Umbilical cord (tissue), 2 donors: ENCODE results near the gene CDKL5. TPM values are rescaled to one million over a fixed set of nuclear protein-coding genes. Genes with fewer than 3 reads are reported as not detected.

ENCODE experiments used
- DNase-seq: peaks from one replicate; pipeline ENCODE4 v3.0.0-alpha.2; 2015; ENCODE audit warnings: low spot score
- total RNA-seq: library from RNA; depleted of rRNA; stranded (reverse); fragments of >200 nt; gene quantifications from one replicate; pipeline ENCODE4 v1.2.3, GENCODE V29; 2014; ENCODE audit warnings: low replicate concordance; ENCODE audit not compliant: insufficient read depth

Gene CDKL5
- total RNA-seq, 1 donor from 2014 or later = 5.8 TPM

GRCh38 chrX:18647621-18648020, 222.2 kb downstream of the CDKL5 start:
- DNase-seq = no peak

- no peak for DNase-seq
Observed at GRCh38 chrX:18649498-18649951, 224.1 kb downstream of the CDKL5 start.

GRCh38 chrX:18650662-18651061, 225.3 kb downstream of the CDKL5 start:
- DNase-seq = no peak

DNA sequence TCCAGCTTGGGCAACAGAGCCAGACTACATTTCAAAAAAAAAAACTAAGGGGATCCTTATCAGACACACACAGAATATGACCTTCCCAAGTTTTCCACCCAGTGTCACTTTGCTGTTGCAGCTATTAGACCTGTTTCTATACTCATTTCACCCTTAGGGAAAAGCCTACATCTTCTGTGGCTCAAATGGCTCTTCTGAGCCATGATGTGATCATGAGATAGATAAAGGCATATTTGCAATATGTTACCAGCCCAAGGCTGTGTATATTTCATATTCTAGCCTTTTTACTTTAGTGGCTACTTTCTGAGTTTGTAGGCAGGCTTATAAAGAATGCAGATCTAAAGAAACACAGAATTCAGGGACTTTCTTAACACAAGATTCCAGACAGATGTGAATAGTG, 227.2 kb downstream of the CDKL5 start:
- DNase-seq = no peak

- DNase-seq = no peak
Observed at GRCh38 chrX:18654875-18655836, 229.7 kb downstream of the CDKL5 start.

GRCh38 chrX:18661273-18661672, 235.9 kb downstream of the CDKL5 start:
- no peak for DNase-seq

- no peak for DNase-seq
Observed at GRCh38 chrX:18664947-18665346, 239.5 kb downstream of the CDKL5 start.

- no peak for DNase-seq
Observed at GRCh38 chrX:18666614-18667013, 241.2 kb downstream of the CDKL5 start.

- no peak for DNase-seq
Observed at GRCh38 chrX:18668071-18668835, 242.8 kb downstream of the CDKL5 start.

DNA sequence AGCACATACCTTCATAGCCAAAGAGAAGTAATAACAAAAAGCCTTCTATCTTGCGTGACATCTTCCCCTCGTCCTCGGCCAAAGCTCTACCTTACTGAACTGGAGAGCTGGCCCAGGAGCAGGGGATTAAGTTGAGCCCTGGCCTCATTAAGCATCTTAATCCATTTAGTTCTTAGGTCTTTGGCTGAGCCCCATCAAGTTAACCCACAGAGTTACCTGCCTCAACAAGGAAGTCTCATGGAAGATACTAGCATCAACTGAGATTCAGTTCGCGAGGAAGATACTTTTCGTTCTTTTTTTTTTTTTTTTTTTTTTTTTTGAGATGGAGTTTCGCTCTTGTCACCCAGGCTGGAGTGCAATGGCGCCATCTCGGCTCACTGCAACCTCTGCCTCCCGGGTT, 246.6 kb downstream of the CDKL5 start, which contains the start of gene RS1:
Gene RS1 (minus strand): TSS at position 101 of the 400 bp plus-strand sequence. CDS start 40 bp downstream, at position 61.
- no peak for DNase-seq

- DNase-seq = no peak
Observed at GRCh38 chrX:18674417-18674787, 249.0 kb downstream of the CDKL5 start.

GRCh38 chrX:18674788-18675735, 249.7 kb downstream of the CDKL5 start:
- DNase-seq = peak; percentile 82

- DNase-seq = no peak
Observed at GRCh38 chrX:18676050-18676449, 250.6 kb downstream of the CDKL5 start.

- DNase-seq = no peak
Observed at GRCh38 chrX:18676470-18676869, 251.1 kb downstream of the CDKL5 start.

DNA sequence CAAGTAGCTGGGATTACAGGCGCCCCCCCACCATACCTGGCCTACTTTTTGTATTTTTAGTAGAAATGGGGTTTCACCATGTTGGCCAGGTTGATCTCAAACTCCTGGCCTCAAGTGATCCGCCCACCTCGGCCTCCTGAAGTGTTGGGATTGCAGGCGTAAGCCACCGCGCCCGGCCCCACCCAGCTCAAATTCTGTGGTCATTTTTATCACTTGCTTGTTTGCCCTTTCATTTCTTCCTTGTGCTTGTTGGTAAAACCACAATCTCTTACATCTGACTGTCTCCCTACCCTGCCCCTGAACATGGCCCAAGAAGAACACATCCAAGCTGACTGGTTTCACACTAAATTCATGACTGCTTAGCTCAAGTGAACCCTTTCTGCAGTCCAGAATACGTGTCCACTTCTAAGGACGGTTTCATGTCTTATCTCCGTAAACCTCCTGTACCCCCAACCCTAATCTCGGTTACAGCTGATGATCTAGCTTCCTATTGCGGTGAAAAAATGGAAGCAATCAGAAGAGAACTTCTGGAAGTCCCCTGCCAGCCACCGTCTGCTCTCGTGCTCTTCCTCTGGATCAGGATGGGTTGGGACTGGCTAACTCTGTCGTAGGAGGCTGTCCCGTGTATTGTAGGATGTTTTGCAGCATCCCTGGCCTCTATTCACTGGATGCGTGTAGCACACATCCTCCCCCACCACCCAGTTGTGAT, 251.9 kb downstream of the CDKL5 start:
- no peak for DNase-seq

DNA sequence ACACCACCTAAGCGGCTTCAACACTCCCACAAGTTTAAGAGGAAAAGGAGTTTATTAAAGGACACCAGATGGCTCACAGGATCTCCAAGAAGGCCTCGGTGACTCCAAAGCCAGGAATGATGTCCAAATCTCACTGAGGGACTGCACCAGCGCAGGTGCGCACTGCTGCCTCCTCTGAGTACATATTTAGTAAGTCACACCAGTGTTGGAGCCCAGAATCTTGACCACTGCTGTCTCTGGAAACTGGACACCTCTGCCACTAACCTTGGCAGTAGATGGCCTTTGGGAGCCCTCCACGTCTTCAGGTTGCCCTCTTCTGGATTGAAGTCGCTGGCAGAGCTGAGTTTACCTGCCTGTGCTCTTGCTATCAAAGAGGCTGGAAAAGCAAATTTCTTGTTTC, 256.6 kb downstream of the CDKL5 start:
- DNase-seq = no peak

DNA sequence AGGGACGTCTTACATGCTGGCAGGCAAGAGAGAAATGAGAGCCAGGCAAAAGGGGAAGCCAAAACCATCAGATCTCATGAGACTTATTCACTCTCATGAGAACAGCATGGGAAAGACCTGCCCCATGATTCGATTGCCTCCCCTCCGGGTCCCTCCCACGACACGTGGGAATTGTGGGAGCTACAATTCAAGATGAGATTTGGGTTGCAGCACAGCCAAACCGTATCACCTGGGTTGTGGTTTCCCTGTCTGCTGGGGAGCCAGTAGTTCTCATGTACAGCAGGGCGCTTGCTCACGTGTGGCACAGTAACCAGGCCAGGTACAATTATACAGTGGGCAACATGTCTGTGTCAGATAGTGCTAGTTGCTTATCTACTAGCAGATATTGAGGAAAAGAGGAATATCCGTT, 257.6 kb downstream of the CDKL5 start:
- no peak for DNase-seq

DNA sequence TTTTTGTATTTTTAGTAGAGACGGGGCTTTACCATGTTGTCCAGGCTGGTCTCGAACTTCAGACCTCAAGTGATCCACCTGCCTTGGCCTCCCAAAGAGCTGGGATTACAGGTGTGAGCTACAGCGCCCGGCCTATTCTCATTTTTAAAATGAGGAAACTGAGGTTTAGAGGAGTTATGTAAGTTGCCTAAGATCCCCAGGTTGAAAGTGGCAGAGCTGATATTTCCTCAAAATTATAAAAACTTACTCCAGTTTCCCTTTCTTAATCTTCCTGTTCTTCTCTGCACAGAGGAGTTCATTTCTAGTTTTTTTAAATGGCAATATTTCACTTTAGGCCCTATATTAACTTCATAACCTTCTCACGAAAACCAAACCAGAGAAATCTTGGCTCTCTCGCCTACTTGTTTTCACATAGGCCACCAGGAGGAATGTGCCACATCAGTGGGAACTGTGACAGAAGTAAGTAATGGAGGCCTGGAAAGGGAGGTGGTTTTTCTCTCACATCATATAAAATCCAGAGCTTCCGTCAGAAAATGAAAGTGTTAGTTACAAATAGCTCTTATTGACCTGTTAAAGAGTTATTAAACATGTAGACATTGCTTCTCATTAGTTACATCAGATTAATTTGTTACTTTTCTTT, 262.6 kb downstream of the CDKL5 start:
- no peak for DNase-seq

DNA sequence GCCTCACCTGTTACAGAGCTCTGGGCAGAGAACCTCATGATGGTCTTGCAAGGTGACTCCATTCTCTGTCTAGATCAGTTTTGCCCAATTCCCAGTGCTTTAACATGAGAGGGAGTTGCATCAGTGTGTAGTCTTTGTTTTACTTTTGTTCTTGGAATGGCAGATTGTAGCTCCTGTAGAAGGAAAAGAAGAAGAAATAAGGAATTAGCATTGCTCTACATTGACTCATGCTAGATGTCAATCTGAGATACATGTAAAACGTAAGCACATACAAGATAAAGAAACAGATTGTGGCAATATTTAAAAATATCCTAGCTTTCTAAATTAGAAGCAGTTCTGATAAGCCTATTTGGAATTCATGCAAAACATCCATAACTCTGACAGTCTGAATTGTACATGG, 266.0 kb downstream of the CDKL5 start:
- DNase-seq = no peak

GRCh38 chrX:18692541-18692940, 267.1 kb downstream of the CDKL5 start:
- no peak for DNase-seq
